Stimulated activated CD4-positive, alpha-beta T cell treated with anti-CD3 and anti-CD28 coated beads, Interleukin-1b, Interleukin-23, amount 100 ng/mL, for 48 hours (primary cell): Measurements from ENCODE around the gene ATXN7L1.

ENCODE experiments used
- DNase-seq: peaks from one replicate; pipeline ENCODE4 v3.0.0-alpha.2; 2020

Gene ATXN7L1

GRCh38 chr7:105565190-105565589 lies 311.2 kb downstream of the ATXN7L1 start:
- DNase-seq = no peak

- no peak for DNase-seq
These were observed 316.5 kb downstream of the ATXN7L1 start for GRCh38 chr7:105559926-105560325.
